WTC11 (cell line): ENCODE measurements around the gene DAND5. TPM values are rescaled to one million over a fixed set of nuclear protein-coding genes. Genes with fewer than 3 reads are reported as not detected.

Source experiments
- ATAC-seq: fragments of 200-7000 bp; cut with Tn5 transposase; 2 replicates; pipeline ENCODE4 v1.10.0; 2021; ENCODE audit warnings: mild to moderate bottlenecking, moderate library complexity
- CTCF ChIA-PET: fragments of 300-600 bp; sonication (Branson Sonifier 250); formaldehyde crosslinking; loops from one replicate; lab custom pipeline; 2021; ENCODE audit warnings: antibody characterized with exemption; lab: Charles Lee
- POLR2A ChIA-PET: fragments of 350-600 bp; sonication (Branson Sonifier 250); formaldehyde crosslinking; loops from one replicate; lab custom pipeline; 2021; ENCODE audit warnings: antibody characterized with exemption; lab: Charles Lee
- DNase-seq: peaks from one replicate; pipeline ENCODE4 v3.0.0; 2021; ENCODE audit warnings: low spot score
- H3K27ac Mint-ChIP-seq: 2 replicates; pipeline ENCODE4 v1.8.0; 2021; ENCODE audit warnings: mixed read lengths
- H3K27me3 Mint-ChIP-seq: 2 replicates; pipeline ENCODE4 v1.8.0; 2021; ENCODE audit warnings: low read depth, mild to moderate bottlenecking, moderate library complexity, mixed read lengths
- H3K36me3 Mint-ChIP-seq: 2 replicates; pipeline ENCODE4 v1.8.0; 2021; ENCODE audit warnings: mixed read lengths
- H3K4me1 Mint-ChIP-seq: 2 replicates; pipeline ENCODE4 v1.8.0; 2022; ENCODE audit warnings: mixed read lengths
- H3K4me3 Mint-ChIP-seq: 2 replicates; pipeline ENCODE4 v1.8.0; 2021; ENCODE audit warnings: mild to moderate bottlenecking, moderate library complexity, mixed read lengths
- H3K9me3 Mint-ChIP-seq: 2 replicates; pipeline ENCODE4 v1.8.0; 2021; ENCODE audit warnings: mixed read lengths
- ESRRA ChIP-seq: sonication (generic); formaldehyde crosslinking; IDR thresholded peaks from 2 replicates; pipeline ENCODE4 v1.8.1; 2022; ENCODE audit warnings: mild to moderate bottlenecking, missing genetic modification reagents, borderline replicate concordance
- FOXJ3 ChIP-seq: sonication (generic); formaldehyde crosslinking; IDR thresholded peaks from 2 replicates; pipeline ENCODE4 v1.9.0; 2021; ENCODE audit warnings: missing genetic modification reagents, mild to moderate bottlenecking, borderline replicate concordance
- GRHL2 ChIP-seq: fragments of 250-450 bp; sonication (Bioruptor Pico); IDR thresholded peaks from 2 replicates; pipeline ENCODE4 v1.8.0; 2022; ENCODE audit warnings: mild to moderate bottlenecking, moderate library complexity; ENCODE audit not compliant: insufficient replicate concordance, severe bottlenecking
- HMGA2 ChIP-seq: fragments of 250-450 bp; sonication (Bioruptor Pico); IDR thresholded peaks from 2 replicates; pipeline ENCODE4 v1.4.0; 2021; ENCODE audit warnings: mild to moderate bottlenecking, moderate library complexity
- IRF2 ChIP-seq: sonication (generic); formaldehyde crosslinking; IDR thresholded peaks from 2 replicates; pipeline ENCODE4 v1.8.0; 2022; ENCODE audit warnings: low read depth, missing genetic modification reagents, borderline replicate concordance
- NFATC4 ChIP-seq: fragments of 250-450 bp; sonication (Bioruptor Pico); IDR thresholded peaks from 2 replicates; pipeline ENCODE4 v1.9.0; 2021; ENCODE audit warnings: mild to moderate bottlenecking
- NFE2L1 ChIP-seq: sonication (generic); formaldehyde crosslinking; IDR thresholded peaks from 2 replicates; pipeline ENCODE4 v1.8.1; 2023; ENCODE audit warnings: missing genetic modification reagents
- NR1H2 ChIP-seq: sonication (generic); formaldehyde crosslinking; IDR thresholded peaks from 2 replicates; pipeline ENCODE4 v1.9.0; 2021; ENCODE audit warnings: mild to moderate bottlenecking, moderate library complexity, missing genetic modification reagents
- NR2C2 ChIP-seq: sonication (generic); formaldehyde crosslinking; IDR thresholded peaks from 2 replicates; pipeline ENCODE4 v1.8.0; 2022; ENCODE audit warnings: mild to moderate bottlenecking, missing genetic modification reagents
- OVOL2 ChIP-seq: fragments of 250-450 bp; sonication (Bioruptor Pico); IDR thresholded peaks from 2 replicates; pipeline ENCODE4 v1.9.0; 2021; ENCODE audit warnings: mild to moderate bottlenecking, borderline replicate concordance
- PRRX2 ChIP-seq: fragments of 250-450 bp; sonication (Bioruptor Pico); IDR thresholded peaks from 2 replicates; pipeline ENCODE4 v1.8.0; 2021; ENCODE audit warnings: mild to moderate bottlenecking
- SOX15 ChIP-seq: fragments of 250-450 bp; sonication (Bioruptor Pico); IDR thresholded peaks from 2 replicates; pipeline ENCODE4 v1.9.0; 2021; ENCODE audit warnings: mild to moderate bottlenecking
- SP1 ChIP-seq: sonication (generic); formaldehyde crosslinking; conservative IDR thresholded peaks from 2 replicates; pipeline ENCODE4 v1.8.1; 2022; ENCODE audit warnings: missing genetic modification reagents
- total RNA-seq: library from RNA; stranded (reverse); gene quantifications from 3 replicates; pipeline ENCODE4 v1.2.3, GENCODE V29; 2021
- TF ChIP-seq, protein P1 (sequence below): sonication (generic); formaldehyde crosslinking; IDR thresholded peaks from 2 replicates; pipeline ENCODE4 v1.8.0; 2023; ENCODE audit warnings: missing genetic modification reagents, mild to moderate bottlenecking, borderline replicate concordance
- TF ChIP-seq, protein P2 (sequence below): sonication (generic); formaldehyde crosslinking; IDR thresholded peaks from 2 replicates; pipeline ENCODE4 v1.8.0; 2022; ENCODE audit warnings: mild to moderate bottlenecking, missing genetic modification reagents
- TF ChIP-seq, protein P3 (sequence below): sonication (generic); formaldehyde crosslinking; IDR thresholded peaks from 2 replicates; pipeline ENCODE4 v1.8.0; 2022; ENCODE audit warnings: missing genetic modification reagents
- TF ChIP-seq, protein P4 (sequence below): sonication (generic); formaldehyde crosslinking; IDR thresholded peaks from 2 replicates; pipeline ENCODE4 v1.8.1; 2023; ENCODE audit warnings: mild to moderate bottlenecking, missing genetic modification reagents, moderate library complexity
- TF ChIP-seq, protein P5 (sequence below): sonication (generic); formaldehyde crosslinking; conservative IDR thresholded peaks from 2 replicates; pipeline ENCODE4 v1.8.1; 2023; ENCODE audit warnings: mild to moderate bottlenecking, low read depth, missing genetic modification reagents, moderate library complexity
- TF ChIP-seq, protein P6 (sequence below): sonication (generic); formaldehyde crosslinking; IDR thresholded peaks from 2 replicates; pipeline ENCODE4 v1.8.0; 2022; ENCODE audit warnings: mild to moderate bottlenecking, missing genetic modification reagents
- TF ChIP-seq, protein P7 (sequence below): sonication (generic); formaldehyde crosslinking; IDR thresholded peaks from 2 replicates; pipeline ENCODE4 v1.8.1; 2022; ENCODE audit warnings: mild to moderate bottlenecking, missing genetic modification reagents, moderate library complexity, borderline replicate concordance
- TF ChIP-seq, protein P8 (sequence below): fragments of 250-450 bp; sonication (Bioruptor Pico); IDR thresholded peaks from 2 replicates; pipeline ENCODE4 v1.9.0; 2021; ENCODE audit warnings: moderate library complexity, mild to moderate bottlenecking, inconsistent platforms, borderline replicate concordance

The DAND5 gene
- total RNA-seq, 1 experiment from 2014 or later = 0.22 TPM

DNA sequence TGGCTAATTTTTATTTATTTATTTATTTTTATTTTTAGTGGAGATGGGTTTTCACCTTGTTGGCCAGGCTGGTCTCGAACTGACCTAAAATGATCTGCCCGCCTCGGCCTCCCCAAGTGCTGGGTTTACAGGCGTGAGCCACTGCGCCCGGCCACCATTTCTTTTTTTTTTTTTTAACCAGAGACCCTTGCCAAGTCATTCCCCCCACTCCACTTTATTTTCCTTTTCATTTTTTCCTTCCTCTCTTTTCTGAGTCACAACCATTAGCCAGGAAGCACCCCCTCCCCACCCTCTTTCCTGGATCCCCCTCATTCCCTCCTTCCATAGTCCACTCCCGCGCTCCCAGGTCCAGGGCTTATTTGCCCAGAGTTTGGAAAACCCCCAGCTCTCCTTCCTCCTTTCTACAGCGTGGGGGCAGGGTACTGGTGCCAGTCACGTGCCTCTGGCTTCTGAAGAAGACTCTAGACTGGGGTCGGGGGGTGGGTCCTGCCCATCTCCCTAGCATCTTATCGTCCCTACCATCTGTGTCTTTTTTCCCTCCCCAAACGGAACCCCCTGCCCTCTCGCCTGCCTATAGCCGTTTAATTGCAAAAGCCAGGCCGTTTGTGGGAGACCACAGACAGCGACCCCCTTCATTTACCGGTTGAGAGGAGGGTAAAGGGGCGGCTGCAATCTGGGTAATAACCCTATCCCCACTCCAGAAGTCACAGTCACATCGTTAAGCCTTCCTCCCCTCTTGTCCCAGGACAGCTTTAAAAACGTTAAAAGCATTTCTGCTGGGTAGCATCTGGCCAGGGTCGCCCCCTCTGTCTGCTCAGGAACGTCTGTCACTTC lies 32.1 kb upstream of the DAND5 start:
- H3K27ac Mint-ChIP-seq = peak overlapping the region; percentile 91
- TF ChIP-seq PRRX2 (CRISPR knock-in tag) = no peak
- TF ChIP-seq FOXJ3 (CRISPR knock-in tag) = no peak
- TF ChIP-seq, protein P1, sequence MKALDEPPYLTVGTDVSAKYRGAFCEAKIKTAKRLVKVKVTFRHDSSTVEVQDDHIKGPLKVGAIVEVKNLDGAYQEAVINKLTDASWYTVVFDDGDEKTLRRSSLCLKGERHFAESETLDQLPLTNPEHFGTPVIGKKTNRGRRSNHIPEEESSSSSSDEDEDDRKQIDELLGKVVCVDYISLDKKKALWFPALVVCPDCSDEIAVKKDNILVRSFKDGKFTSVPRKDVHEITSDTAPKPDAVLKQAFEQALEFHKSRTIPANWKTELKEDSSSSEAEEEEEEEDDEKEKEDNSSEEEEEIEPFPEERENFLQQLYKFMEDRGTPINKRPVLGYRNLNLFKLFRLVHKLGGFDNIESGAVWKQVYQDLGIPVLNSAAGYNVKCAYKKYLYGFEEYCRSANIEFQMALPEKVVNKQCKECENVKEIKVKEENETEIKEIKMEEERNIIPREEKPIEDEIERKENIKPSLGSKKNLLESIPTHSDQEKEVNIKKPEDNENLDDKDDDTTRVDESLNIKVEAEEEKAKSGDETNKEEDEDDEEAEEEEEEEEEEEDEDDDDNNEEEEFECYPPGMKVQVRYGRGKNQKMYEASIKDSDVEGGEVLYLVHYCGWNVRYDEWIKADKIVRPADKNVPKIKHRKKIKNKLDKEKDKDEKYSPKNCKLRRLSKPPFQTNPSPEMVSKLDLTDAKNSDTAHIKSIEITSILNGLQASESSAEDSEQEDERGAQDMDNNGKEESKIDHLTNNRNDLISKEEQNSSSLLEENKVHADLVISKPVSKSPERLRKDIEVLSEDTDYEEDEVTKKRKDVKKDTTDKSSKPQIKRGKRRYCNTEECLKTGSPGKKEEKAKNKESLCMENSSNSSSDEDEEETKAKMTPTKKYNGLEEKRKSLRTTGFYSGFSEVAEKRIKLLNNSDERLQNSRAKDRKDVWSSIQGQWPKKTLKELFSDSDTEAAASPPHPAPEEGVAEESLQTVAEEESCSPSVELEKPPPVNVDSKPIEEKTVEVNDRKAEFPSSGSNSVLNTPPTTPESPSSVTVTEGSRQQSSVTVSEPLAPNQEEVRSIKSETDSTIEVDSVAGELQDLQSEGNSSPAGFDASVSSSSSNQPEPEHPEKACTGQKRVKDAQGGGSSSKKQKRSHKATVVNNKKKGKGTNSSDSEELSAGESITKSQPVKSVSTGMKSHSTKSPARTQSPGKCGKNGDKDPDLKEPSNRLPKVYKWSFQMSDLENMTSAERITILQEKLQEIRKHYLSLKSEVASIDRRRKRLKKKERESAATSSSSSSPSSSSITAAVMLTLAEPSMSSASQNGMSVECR (CRISPR knock-in tag) = no peak; the same call in 1 of the 2 replicates
- TF ChIP-seq, protein P2, sequence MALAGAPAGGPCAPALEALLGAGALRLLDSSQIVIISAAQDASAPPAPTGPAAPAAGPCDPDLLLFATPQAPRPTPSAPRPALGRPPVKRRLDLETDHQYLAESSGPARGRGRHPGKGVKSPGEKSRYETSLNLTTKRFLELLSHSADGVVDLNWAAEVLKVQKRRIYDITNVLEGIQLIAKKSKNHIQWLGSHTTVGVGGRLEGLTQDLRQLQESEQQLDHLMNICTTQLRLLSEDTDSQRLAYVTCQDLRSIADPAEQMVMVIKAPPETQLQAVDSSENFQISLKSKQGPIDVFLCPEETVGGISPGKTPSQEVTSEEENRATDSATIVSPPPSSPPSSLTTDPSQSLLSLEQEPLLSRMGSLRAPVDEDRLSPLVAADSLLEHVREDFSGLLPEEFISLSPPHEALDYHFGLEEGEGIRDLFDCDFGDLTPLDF = no peak
- no peak for TF ChIP-seq OVOL2
- TF ChIP-seq, protein P3, sequence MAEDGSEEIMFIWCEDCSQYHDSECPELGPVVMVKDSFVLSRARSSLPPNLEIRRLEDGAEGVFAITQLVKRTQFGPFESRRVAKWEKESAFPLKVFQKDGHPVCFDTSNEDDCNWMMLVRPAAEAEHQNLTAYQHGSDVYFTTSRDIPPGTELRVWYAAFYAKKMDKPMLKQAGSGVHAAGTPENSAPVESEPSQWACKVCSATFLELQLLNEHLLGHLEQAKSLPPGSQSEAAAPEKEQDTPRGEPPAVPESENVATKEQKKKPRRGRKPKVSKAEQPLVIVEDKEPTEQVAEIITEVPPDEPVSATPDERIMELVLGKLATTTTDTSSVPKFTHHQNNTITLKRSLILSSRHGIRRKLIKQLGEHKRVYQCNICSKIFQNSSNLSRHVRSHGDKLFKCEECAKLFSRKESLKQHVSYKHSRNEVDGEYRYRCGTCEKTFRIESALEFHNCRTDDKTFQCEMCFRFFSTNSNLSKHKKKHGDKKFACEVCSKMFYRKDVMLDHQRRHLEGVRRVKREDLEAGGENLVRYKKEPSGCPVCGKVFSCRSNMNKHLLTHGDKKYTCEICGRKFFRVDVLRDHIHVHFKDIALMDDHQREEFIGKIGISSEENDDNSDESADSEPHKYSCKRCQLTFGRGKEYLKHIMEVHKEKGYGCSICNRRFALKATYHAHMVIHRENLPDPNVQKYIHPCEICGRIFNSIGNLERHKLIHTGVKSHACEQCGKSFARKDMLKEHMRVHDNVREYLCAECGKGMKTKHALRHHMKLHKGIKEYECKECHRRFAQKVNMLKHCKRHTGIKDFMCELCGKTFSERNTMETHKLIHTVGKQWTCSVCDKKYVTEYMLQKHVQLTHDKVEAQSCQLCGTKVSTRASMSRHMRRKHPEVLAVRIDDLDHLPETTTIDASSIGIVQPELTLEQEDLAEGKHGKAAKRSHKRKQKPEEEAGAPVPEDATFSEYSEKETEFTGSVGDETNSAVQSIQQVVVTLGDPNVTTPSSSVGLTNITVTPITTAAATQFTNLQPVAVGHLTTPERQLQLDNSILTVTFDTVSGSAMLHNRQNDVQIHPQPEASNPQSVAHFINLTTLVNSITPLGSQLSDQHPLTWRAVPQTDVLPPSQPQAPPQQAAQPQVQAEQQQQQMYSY (CRISPR knock-in tag) = peak; percentile 95
- no peak for TF ChIP-seq IRF2 (CRISPR knock-in tag)
- no peak for TF ChIP-seq NFE2L1
- TF ChIP-seq, protein P4, sequence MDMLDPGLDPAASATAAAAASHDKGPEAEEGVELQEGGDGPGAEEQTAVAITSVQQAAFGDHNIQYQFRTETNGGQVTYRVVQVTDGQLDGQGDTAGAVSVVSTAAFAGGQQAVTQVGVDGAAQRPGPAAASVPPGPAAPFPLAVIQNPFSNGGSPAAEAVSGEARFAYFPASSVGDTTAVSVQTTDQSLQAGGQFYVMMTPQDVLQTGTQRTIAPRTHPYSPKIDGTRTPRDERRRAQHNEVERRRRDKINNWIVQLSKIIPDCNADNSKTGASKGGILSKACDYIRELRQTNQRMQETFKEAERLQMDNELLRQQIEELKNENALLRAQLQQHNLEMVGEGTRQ (CRISPR knock-in tag) = peak; percentile 92
- TF ChIP-seq ESRRA (CRISPR knock-in tag) = no peak
- TF ChIP-seq, protein P5, sequence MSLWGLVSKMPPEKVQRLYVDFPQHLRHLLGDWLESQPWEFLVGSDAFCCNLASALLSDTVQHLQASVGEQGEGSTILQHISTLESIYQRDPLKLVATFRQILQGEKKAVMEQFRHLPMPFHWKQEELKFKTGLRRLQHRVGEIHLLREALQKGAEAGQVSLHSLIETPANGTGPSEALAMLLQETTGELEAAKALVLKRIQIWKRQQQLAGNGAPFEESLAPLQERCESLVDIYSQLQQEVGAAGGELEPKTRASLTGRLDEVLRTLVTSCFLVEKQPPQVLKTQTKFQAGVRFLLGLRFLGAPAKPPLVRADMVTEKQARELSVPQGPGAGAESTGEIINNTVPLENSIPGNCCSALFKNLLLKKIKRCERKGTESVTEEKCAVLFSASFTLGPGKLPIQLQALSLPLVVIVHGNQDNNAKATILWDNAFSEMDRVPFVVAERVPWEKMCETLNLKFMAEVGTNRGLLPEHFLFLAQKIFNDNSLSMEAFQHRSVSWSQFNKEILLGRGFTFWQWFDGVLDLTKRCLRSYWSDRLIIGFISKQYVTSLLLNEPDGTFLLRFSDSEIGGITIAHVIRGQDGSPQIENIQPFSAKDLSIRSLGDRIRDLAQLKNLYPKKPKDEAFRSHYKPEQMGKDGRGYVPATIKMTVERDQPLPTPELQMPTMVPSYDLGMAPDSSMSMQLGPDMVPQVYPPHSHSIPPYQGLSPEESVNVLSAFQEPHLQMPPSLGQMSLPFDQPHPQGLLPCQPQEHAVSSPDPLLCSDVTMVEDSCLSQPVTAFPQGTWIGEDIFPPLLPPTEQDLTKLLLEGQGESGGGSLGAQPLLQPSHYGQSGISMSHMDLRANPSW (CRISPR knock-in tag) = no peak
- no peak for TF ChIP-seq SOX15 (CRISPR knock-in tag)
- TF ChIP-seq NR1H2 (CRISPR knock-in tag) = no peak
- TF ChIP-seq GRHL2 (CRISPR knock-in tag) = no peak
- TF ChIP-seq, protein P6, sequence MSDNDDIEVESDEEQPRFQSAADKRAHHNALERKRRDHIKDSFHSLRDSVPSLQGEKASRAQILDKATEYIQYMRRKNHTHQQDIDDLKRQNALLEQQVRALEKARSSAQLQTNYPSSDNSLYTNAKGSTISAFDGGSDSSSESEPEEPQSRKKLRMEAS = no peak; the same call in 1 of the 2 replicates
- TF ChIP-seq, protein P7, sequence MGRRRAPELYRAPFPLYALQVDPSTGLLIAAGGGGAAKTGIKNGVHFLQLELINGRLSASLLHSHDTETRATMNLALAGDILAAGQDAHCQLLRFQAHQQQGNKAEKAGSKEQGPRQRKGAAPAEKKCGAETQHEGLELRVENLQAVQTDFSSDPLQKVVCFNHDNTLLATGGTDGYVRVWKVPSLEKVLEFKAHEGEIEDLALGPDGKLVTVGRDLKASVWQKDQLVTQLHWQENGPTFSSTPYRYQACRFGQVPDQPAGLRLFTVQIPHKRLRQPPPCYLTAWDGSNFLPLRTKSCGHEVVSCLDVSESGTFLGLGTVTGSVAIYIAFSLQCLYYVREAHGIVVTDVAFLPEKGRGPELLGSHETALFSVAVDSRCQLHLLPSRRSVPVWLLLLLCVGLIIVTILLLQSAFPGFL = no peak
- no peak for TF ChIP-seq HMGA2 (CRISPR knock-in tag)
- TF ChIP-seq, protein P8, sequence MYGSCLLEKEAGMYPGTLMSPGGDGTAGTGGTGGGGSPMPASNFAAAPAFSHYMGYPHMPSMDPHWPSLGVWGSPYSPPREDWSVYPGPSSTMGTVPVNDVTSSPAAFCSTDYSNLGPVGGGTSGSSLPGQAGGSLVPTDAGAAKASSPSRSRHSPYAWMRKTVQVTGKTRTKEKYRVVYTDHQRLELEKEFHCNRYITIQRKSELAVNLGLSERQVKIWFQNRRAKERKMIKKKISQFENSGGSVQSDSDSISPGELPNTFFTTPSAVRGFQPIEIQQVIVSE (CRISPR knock-in tag) = no peak
- TF ChIP-seq NR2C2 (CRISPR knock-in tag) = no peak
- TF ChIP-seq NFATC4 (CRISPR knock-in tag) = no peak
- peak; percentile 28; the same call in 1 of the 2 replicates for TF ChIP-seq SP1 (CRISPR knock-in tag)

More for the DNA sequence above, 32.1 kb upstream of the DAND5 start:
- CTCF ChIA-PET = interaction anchor here (0.6 to 1.7 kb wide), 15 partner anchors 9 to 1462 kb away, joined by 3 to 22 read pairs (median 4); partner anchors contain the start of gene RAD23A
- peaks cover 42% of the 10 kb centered on the region for H3K4me1 Mint-ChIP-seq
- ATAC-seq = peak; percentile 11
- POLR2A ChIA-PET = interaction anchor here (0.6 to 2.0 kb wide), 6 partner anchors 13 to 180 kb away, joined by 3 to 13 read pairs (median 6); partner anchors contain the start of genes GCDH, MAST1 and SYCE2
- H3K36me3 Mint-ChIP-seq = peaks cover 43% of the 10 kb centered on the region
- H3K4me3 Mint-ChIP-seq = peak overlapping the region; percentile 99
- peak; percentile 58 for DNase-seq
- no peaks in the 10 kb centered on the region for H3K9me3 Mint-ChIP-seq
- H3K27me3 Mint-ChIP-seq = no peaks in the 10 kb centered on the region
